ENCODE data around the gene TPPP. TPM values are rescaled to one million over a fixed set of nuclear protein-coding genes. Genes with fewer than 3 reads are reported as not detected.
"Not testable (repeated sequence)": the region's sequence is repeated elsewhere in the genome, so short reads cannot be mapped to it uniquely, and the experiment has no call there.

The TPPP gene
- total and polyA plus RNA-seq, 2 donors (not counting 3 experiments of a cell fraction or from before 2014, with no cell fraction given), result 0.04 to 0.09 TPM

- H3K4me1 ChIP-seq (ENCODE audit: control insufficient read depth, extremely low read depth, insufficient read depth, low read length); H3K9ac ChIP-seq (replicated peaks; ENCODE audit: extremely low read depth, insufficient read depth, low read length); CTCF ChIA-PET; H2AFZ ChIP-seq (ENCODE audit: low read depth, low read length); intact Hi-C loops (cut with micrococcal nuclease); POLR2A ChIA-PET; H3K4me2 ChIP-seq (ENCODE audit: insufficient read depth, low read length); H3K4me3 ChIP-seq (replicated peaks in 1 of 3; ENCODE audit: insufficient read depth in 1 of 3, low read depth in 1 of 3, low read length in 3 of 3); H3K27me3 ChIP-seq (ENCODE audit: control insufficient read depth in 2 of 2, insufficient read depth in 2 of 2, low read length in 2 of 2); DNase-seq (ENCODE audit: low read depth, low spot score); H3K79me2 ChIP-seq (ENCODE audit: control insufficient read depth, insufficient read depth, low read length); BruUV-seq (replicated peaks); H3K27ac ChIP-seq (ENCODE audit: insufficient read depth, low read depth, low read length); H4K20me1 ChIP-seq (replicated peaks; ENCODE audit: control insufficient read depth, extremely low read depth, insufficient read depth, low read length); FAIRE-seq; H3K9me1 ChIP-seq (replicated peaks; ENCODE audit: control insufficient read depth, extremely low read depth, insufficient read depth, low read length); H3K36me3 ChIP-seq (ENCODE audit: control insufficient read depth in 2 of 2, extremely low read depth in 1 of 2, insufficient read depth in 2 of 2, low read length in 2 of 2); dilution Hi-C loops (cut with MboI; ENCODE audit: extremely low pct_ligation_motif_present, low sequenced_read_pairs); H3K9me3 ChIP-seq (replicated peaks; ENCODE audit: control insufficient read depth, insufficient read depth, low read length): not testable (repeated sequence)
Measured at GRCh38 chr5:708848-709517, 15.8 kb upstream of the TPPP start.

GRCh38 chr5:708374-708773 is 15.2 kb upstream of the TPPP start:
- FAIRE-seq; H3K9me1 ChIP-seq (replicated peaks; ENCODE audit: control insufficient read depth, extremely low read depth, insufficient read depth, low read length); H3K4me2 ChIP-seq (ENCODE audit: insufficient read depth, low read length); BruUV-seq (replicated peaks); intact Hi-C loops (cut with micrococcal nuclease); H3K9ac ChIP-seq (replicated peaks; ENCODE audit: extremely low read depth, insufficient read depth, low read length); H3K4me3 ChIP-seq (replicated peaks in 1 of 3; ENCODE audit: insufficient read depth in 1 of 3, low read depth in 1 of 3, low read length in 3 of 3); CTCF ChIA-PET; H3K9me3 ChIP-seq (replicated peaks; ENCODE audit: control insufficient read depth, insufficient read depth, low read length); H2AFZ ChIP-seq (ENCODE audit: low read depth, low read length); DNase-seq (ENCODE audit: low read depth, low spot score); POLR2A ChIA-PET; H4K20me1 ChIP-seq (replicated peaks; ENCODE audit: control insufficient read depth, extremely low read depth, insufficient read depth, low read length); H3K4me1 ChIP-seq (ENCODE audit: control insufficient read depth, extremely low read depth, insufficient read depth, low read length); H3K27ac ChIP-seq (ENCODE audit: insufficient read depth, low read depth, low read length); dilution Hi-C loops (cut with MboI; ENCODE audit: extremely low pct_ligation_motif_present, low sequenced_read_pairs); H3K36me3 ChIP-seq (ENCODE audit: control insufficient read depth in 2 of 2, extremely low read depth in 1 of 2, insufficient read depth in 2 of 2, low read length in 2 of 2); H3K27me3 ChIP-seq (ENCODE audit: control insufficient read depth in 2 of 2, insufficient read depth in 2 of 2, low read length in 2 of 2); H3K79me2 ChIP-seq (ENCODE audit: control insufficient read depth, insufficient read depth, low read length): not testable (repeated sequence)

- intact Hi-C loops (cut with micrococcal nuclease); H3K9me1 ChIP-seq (replicated peaks; ENCODE audit: control insufficient read depth, extremely low read depth, insufficient read depth, low read length); H3K9ac ChIP-seq (replicated peaks; ENCODE audit: extremely low read depth, insufficient read depth, low read length); H3K4me1 ChIP-seq (ENCODE audit: control insufficient read depth, extremely low read depth, insufficient read depth, low read length); H3K4me3 ChIP-seq (replicated peaks in 1 of 3; ENCODE audit: insufficient read depth in 1 of 3, low read depth in 1 of 3, low read length in 3 of 3); FAIRE-seq; H3K27ac ChIP-seq (ENCODE audit: insufficient read depth, low read depth, low read length); H3K79me2 ChIP-seq (ENCODE audit: control insufficient read depth, insufficient read depth, low read length); H2AFZ ChIP-seq (ENCODE audit: low read depth, low read length); H3K27me3 ChIP-seq (ENCODE audit: control insufficient read depth in 2 of 2, insufficient read depth in 2 of 2, low read length in 2 of 2); dilution Hi-C loops (cut with MboI; ENCODE audit: extremely low pct_ligation_motif_present, low sequenced_read_pairs); H4K20me1 ChIP-seq (replicated peaks; ENCODE audit: control insufficient read depth, extremely low read depth, insufficient read depth, low read length); POLR2A ChIA-PET; CTCF ChIA-PET; DNase-seq (ENCODE audit: low read depth, low spot score); H3K4me2 ChIP-seq (ENCODE audit: insufficient read depth, low read length); H3K9me3 ChIP-seq (replicated peaks; ENCODE audit: control insufficient read depth, insufficient read depth, low read length); BruUV-seq (replicated peaks); H3K36me3 ChIP-seq (ENCODE audit: control insufficient read depth in 2 of 2, extremely low read depth in 1 of 2, insufficient read depth in 2 of 2, low read length in 2 of 2): not testable (repeated sequence)
Measured at GRCh38 chr5:706127-706526, 13.0 kb upstream of the TPPP start.

GRCh38 chr5:696753-697702 is 3.9 kb upstream of the TPPP start:
- BruUV-seq (replicated peaks); CTCF ChIA-PET; H3K4me2 ChIP-seq (ENCODE audit: insufficient read depth, low read length); H3K9me1 ChIP-seq (replicated peaks; ENCODE audit: control insufficient read depth, extremely low read depth, insufficient read depth, low read length); POLR2A ChIA-PET; FAIRE-seq; H3K4me1 ChIP-seq (ENCODE audit: control insufficient read depth, extremely low read depth, insufficient read depth, low read length); H3K36me3 ChIP-seq (ENCODE audit: control insufficient read depth in 2 of 2, extremely low read depth in 1 of 2, insufficient read depth in 2 of 2, low read length in 2 of 2); H3K27me3 ChIP-seq (ENCODE audit: control insufficient read depth in 2 of 2, insufficient read depth in 2 of 2, low read length in 2 of 2); H3K4me3 ChIP-seq (replicated peaks in 1 of 3; ENCODE audit: insufficient read depth in 1 of 3, low read depth in 1 of 3, low read length in 3 of 3); H2AFZ ChIP-seq (ENCODE audit: low read depth, low read length); H3K9ac ChIP-seq (replicated peaks; ENCODE audit: extremely low read depth, insufficient read depth, low read length); intact Hi-C loops (cut with micrococcal nuclease); DNase-seq (ENCODE audit: low read depth, low spot score); H3K9me3 ChIP-seq (replicated peaks; ENCODE audit: control insufficient read depth, insufficient read depth, low read length); H4K20me1 ChIP-seq (replicated peaks; ENCODE audit: control insufficient read depth, extremely low read depth, insufficient read depth, low read length); dilution Hi-C loops (cut with MboI; ENCODE audit: extremely low pct_ligation_motif_present, low sequenced_read_pairs); H3K27ac ChIP-seq (ENCODE audit: insufficient read depth, low read depth, low read length); H3K79me2 ChIP-seq (ENCODE audit: control insufficient read depth, insufficient read depth, low read length): not testable (repeated sequence)
